ENCODE measurements around the gene PBX4. TPM values are rescaled to one million over a fixed set of nuclear protein-coding genes. Genes with fewer than 3 reads are reported as not detected.
A peak's percentile ranks its signal among the peaks of the same experiment; 100 is the strongest.

PBX4 gene
- total and polyA plus RNA-seq, 4 donors, result 4.3 to 13.6 (median 8.4) TPM

GRCh38 chr19:19579533-19580361 is 38.7 kb downstream of the PBX4 start:
- peak in 1 of 6 donors; percentile 28 for DNase-seq (ENCODE audit: low read depth in 4 of 6, low spot score in 6 of 6)

GRCh38 chr19:19578252-19578651 is 40.2 kb downstream of the PBX4 start:
- Histone ChIP-seq H3K27ac (ENCODE audit: low read depth, low read length) (no peak overlapping the region), H3K4me1 (ENCODE audit: control insufficient read depth, insufficient read depth, low read length) (peaks cover 13% of the 10 kb centered on the region), H3K4me3 (ENCODE audit: low read depth, low read length) (no peak overlapping the region), H3K27me3 (ENCODE audit: control insufficient read depth, insufficient read depth, low read length) (no peaks in the 10 kb centered on the region), H3K9me3 (ENCODE audit: control insufficient read depth, insufficient read depth, low read length) (no peaks in the 10 kb centered on the region), H3K36me3 (ENCODE audit: control insufficient read depth, insufficient read depth, low read length) (peaks cover 19% of the 10 kb centered on the region)
- DNase-seq (ENCODE audit: low read depth in 4 of 6, low spot score in 6 of 6), result peak in 2 of 6 donors; percentile 80 to 86
- 40% methylated on average over 5 of the region's 6 CpGs for WGBS (ENCODE audit: insufficient coverage)

More at GRCh38 chr19:19579533-19580361, 38.7 kb downstream of the PBX4 start:
- H3K36me3 ChIP-seq (ENCODE audit: control insufficient read depth, insufficient read depth, low read length), result peaks cover 19% of the 10 kb centered on the region
- H3K27ac ChIP-seq (ENCODE audit: low read depth, low read length), result no peak overlapping the region
- 91% methylated on average over 23 of the region's 25 CpGs for WGBS (ENCODE audit: insufficient coverage)
- H3K9me3 ChIP-seq (ENCODE audit: control insufficient read depth, insufficient read depth, low read length), result no peaks in the 10 kb centered on the region
- no peak overlapping the region for H3K4me3 ChIP-seq (ENCODE audit: low read depth, low read length)
- peaks cover 13% of the 10 kb centered on the region for H3K4me1 ChIP-seq (ENCODE audit: control insufficient read depth, insufficient read depth, low read length)
- H3K27me3 ChIP-seq (ENCODE audit: control insufficient read depth, insufficient read depth, low read length), result no peaks in the 10 kb centered on the region

- no peaks in the 10 kb centered on the region for H3K9me3 ChIP-seq (ENCODE audit: control insufficient read depth, insufficient read depth, low read length)
- H3K36me3 ChIP-seq (ENCODE audit: control insufficient read depth, insufficient read depth, low read length), result peaks cover 12% of the 10 kb centered on the region
- H3K4me1 ChIP-seq (ENCODE audit: control insufficient read depth, insufficient read depth, low read length), result peaks cover 4% of the 10 kb centered on the region
- no peak for DNase-seq (ENCODE audit: low read depth in 4 of 6, low spot score in 6 of 6)
- no peaks in the 10 kb centered on the region for H3K27me3 ChIP-seq (ENCODE audit: control insufficient read depth, insufficient read depth, low read length)
- no peak overlapping the region for H3K27ac ChIP-seq (ENCODE audit: low read depth, low read length)
- WGBS (ENCODE audit: insufficient coverage), result 70% methylated on average over 6 of the region's 6 CpGs
- no peak overlapping the region for H3K4me3 ChIP-seq (ENCODE audit: low read depth, low read length)
Observed at GRCh38 chr19:19575411-19575810, 43.1 kb downstream of the PBX4 start.

- WGBS (ENCODE audit: insufficient coverage), result 89% methylated on average over 10 of the region's 11 CpGs
- H3K36me3 ChIP-seq (ENCODE audit: control insufficient read depth, insufficient read depth, low read length), result peaks cover 39% of the 10 kb centered on the region
- H3K4me3 ChIP-seq (ENCODE audit: low read depth, low read length), result no peak overlapping the region
- DNase-seq (ENCODE audit: low read depth in 4 of 6, low spot score in 6 of 6), result no peak
- no peaks in the 10 kb centered on the region for H3K9me3 ChIP-seq (ENCODE audit: control insufficient read depth, insufficient read depth, low read length)
- no peaks in the 10 kb centered on the region for H3K27me3 ChIP-seq (ENCODE audit: control insufficient read depth, insufficient read depth, low read length)
- no peaks in the 10 kb centered on the region for H3K4me1 ChIP-seq (ENCODE audit: control insufficient read depth, insufficient read depth, low read length)
- H3K27ac ChIP-seq (ENCODE audit: low read depth, low read length), result no peak overlapping the region
Observed at GRCh38 chr19:19571071-19571786, 47.3 kb downstream of the PBX4 start.

GRCh38 chr19:19570571-19570970 is 47.9 kb downstream of the PBX4 start:
- DNase-seq (ENCODE audit: low read depth in 4 of 6, low spot score in 6 of 6), result no peak
- Histone ChIP-seq H3K4me3 (ENCODE audit: low read depth, low read length) (no peak overlapping the region), H3K27ac (ENCODE audit: low read depth, low read length) (no peak overlapping the region), H3K36me3 (ENCODE audit: control insufficient read depth, insufficient read depth, low read length) (peaks cover 43% of the 10 kb centered on the region), H3K27me3 (ENCODE audit: control insufficient read depth, insufficient read depth, low read length) (no peaks in the 10 kb centered on the region), H3K4me1 (ENCODE audit: control insufficient read depth, insufficient read depth, low read length) (no peaks in the 10 kb centered on the region), H3K9me3 (ENCODE audit: control insufficient read depth, insufficient read depth, low read length) (no peaks in the 10 kb centered on the region)
- WGBS (ENCODE audit: insufficient coverage), result 66% methylated on average over 4 of the region's 10 CpGs

GRCh38 chr19:19568802-19569756 is 49.4 kb downstream of the PBX4 start:
- Histone ChIP-seq H3K9me3 (ENCODE audit: control insufficient read depth, insufficient read depth, low read length) (no peaks in the 10 kb centered on the region), H3K27ac (ENCODE audit: low read depth, low read length) (no peak overlapping the region), H3K27me3 (ENCODE audit: control insufficient read depth, insufficient read depth, low read length) (no peaks in the 10 kb centered on the region), H3K36me3 (ENCODE audit: control insufficient read depth, insufficient read depth, low read length) (peaks cover 55% of the 10 kb centered on the region), H3K4me1 (ENCODE audit: control insufficient read depth, insufficient read depth, low read length) (no peaks in the 10 kb centered on the region), H3K4me3 (ENCODE audit: low read depth, low read length) (no peak overlapping the region)
- DNase-seq (ENCODE audit: low read depth in 4 of 6, low spot score in 6 of 6), result no peak
- WGBS (ENCODE audit: insufficient coverage), result 96% methylated on average over 8 of the region's 25 CpGs

- no peak overlapping the region for H3K4me3 ChIP-seq (ENCODE audit: low read depth, low read length)
- no peak for DNase-seq (ENCODE audit: low read depth in 4 of 6, low spot score in 6 of 6)
- H3K27me3 ChIP-seq (ENCODE audit: control insufficient read depth, insufficient read depth, low read length), result no peaks in the 10 kb centered on the region
- no peaks in the 10 kb centered on the region for H3K4me1 ChIP-seq (ENCODE audit: control insufficient read depth, insufficient read depth, low read length)
- peaks cover 68% of the 10 kb centered on the region for H3K36me3 ChIP-seq (ENCODE audit: control insufficient read depth, insufficient read depth, low read length)
- WGBS (ENCODE audit: insufficient coverage), result 82% methylated on average over 3 of the region's 3 CpGs
- no peaks in the 10 kb centered on the region for H3K9me3 ChIP-seq (ENCODE audit: control insufficient read depth, insufficient read depth, low read length)
- H3K27ac ChIP-seq (ENCODE audit: low read depth, low read length), result no peak overlapping the region
Observed at GRCh38 chr19:19567391-19567790, 51.1 kb downstream of the PBX4 start.

- WGBS (ENCODE audit: insufficient coverage), result 83% methylated on average over 1 of the region's 7 CpGs
- Histone ChIP-seq H3K4me3 (ENCODE audit: low read depth, low read length) (no peak overlapping the region), H3K27ac (ENCODE audit: low read depth, low read length) (no peak overlapping the region), H3K9me3 (ENCODE audit: control insufficient read depth, insufficient read depth, low read length) (no peaks in the 10 kb centered on the region), H3K27me3 (ENCODE audit: control insufficient read depth, insufficient read depth, low read length) (no peaks in the 10 kb centered on the region), H3K36me3 (ENCODE audit: control insufficient read depth, insufficient read depth, low read length) (peaks cover 77% of the 10 kb centered on the region), H3K4me1 (ENCODE audit: control insufficient read depth, insufficient read depth, low read length) (no peaks in the 10 kb centered on the region)
- DNase-seq (ENCODE audit: low read depth in 4 of 6, low spot score in 6 of 6), result no peak
Observed at GRCh38 chr19:19566306-19566705, 52.2 kb downstream of the PBX4 start.

GRCh38 chr19:19563348-19563848 is 55.1 kb downstream of the PBX4 start:
- Histone ChIP-seq H3K36me3 (ENCODE audit: control insufficient read depth, insufficient read depth, low read length) (peaks cover 63% of the 10 kb centered on the region), H3K27ac (ENCODE audit: low read depth, low read length) (no peak overlapping the region), H3K27me3 (ENCODE audit: control insufficient read depth, insufficient read depth, low read length) (no peaks in the 10 kb centered on the region), H3K4me1 (ENCODE audit: control insufficient read depth, insufficient read depth, low read length) (no peaks in the 10 kb centered on the region), H3K9me3 (ENCODE audit: control insufficient read depth, insufficient read depth, low read length) (no peaks in the 10 kb centered on the region), H3K4me3 (ENCODE audit: low read depth, low read length) (no peak overlapping the region)
- WGBS (ENCODE audit: insufficient coverage), result 91% methylated on average over 17 of the region's 17 CpGs
- DNase-seq (ENCODE audit: low read depth in 4 of 6, low spot score in 6 of 6), result no peak
